Measurements from ENCODE around the gene ASIC2. TPM values are rescaled to one million over a fixed set of nuclear protein-coding genes. Genes with fewer than 3 reads are reported as not detected.
"Not testable (repeated sequence)": the region's sequence is repeated elsewhere in the genome, so short reads cannot be mapped to it uniquely, and the experiment has no call there.

ASIC2 gene
- total RNA-seq, 1 donor, result not detected

DNA sequence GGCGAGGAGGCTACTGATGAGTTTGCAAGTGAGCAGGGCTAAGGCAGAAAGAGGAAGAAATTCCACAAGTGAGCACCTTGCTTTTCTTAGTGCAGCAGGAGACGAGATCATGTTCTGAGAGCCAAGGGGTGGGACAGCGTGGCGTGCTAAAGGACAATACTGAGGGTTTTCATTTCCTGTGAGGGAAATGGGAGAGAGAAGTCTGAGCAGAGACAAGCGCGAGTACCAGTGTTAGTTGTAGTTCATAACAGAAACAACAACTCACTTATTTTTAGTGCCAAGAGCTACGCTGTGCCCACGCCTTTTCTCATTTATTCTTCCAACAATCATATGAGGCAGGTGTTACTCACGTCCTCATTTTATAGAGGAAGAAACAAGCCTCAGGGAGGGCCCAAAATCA, 299.1 kb downstream of the ASIC2 start:
- TF ChIP-seq, protein P1, sequence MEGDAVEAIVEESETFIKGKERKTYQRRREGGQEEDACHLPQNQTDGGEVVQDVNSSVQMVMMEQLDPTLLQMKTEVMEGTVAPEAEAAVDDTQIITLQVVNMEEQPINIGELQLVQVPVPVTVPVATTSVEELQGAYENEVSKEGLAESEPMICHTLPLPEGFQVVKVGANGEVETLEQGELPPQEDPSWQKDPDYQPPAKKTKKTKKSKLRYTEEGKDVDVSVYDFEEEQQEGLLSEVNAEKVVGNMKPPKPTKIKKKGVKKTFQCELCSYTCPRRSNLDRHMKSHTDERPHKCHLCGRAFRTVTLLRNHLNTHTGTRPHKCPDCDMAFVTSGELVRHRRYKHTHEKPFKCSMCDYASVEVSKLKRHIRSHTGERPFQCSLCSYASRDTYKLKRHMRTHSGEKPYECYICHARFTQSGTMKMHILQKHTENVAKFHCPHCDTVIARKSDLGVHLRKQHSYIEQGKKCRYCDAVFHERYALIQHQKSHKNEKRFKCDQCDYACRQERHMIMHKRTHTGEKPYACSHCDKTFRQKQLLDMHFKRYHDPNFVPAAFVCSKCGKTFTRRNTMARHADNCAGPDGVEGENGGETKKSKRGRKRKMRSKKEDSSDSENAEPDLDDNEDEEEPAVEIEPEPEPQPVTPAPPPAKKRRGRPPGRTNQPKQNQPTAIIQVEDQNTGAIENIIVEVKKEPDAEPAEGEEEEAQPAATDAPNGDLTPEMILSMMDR (IDR thresholded peaks at IDR 0.05; ENCODE audit: extremely low read depth, low read depth, low read length), result no peak
- no peaks in the 10 kb centered on the region for H4K20me1 ChIP-seq (ENCODE audit: insufficient read depth, low read length)
- no peak overlapping the region for H2AFZ ChIP-seq (ENCODE audit: low read length)
- H3K79me2 ChIP-seq (ENCODE audit: insufficient read depth, low read length), result no peaks in the 10 kb centered on the region
- H3K36me3 ChIP-seq (ENCODE audit: insufficient read depth, low read length), result no peaks in the 10 kb centered on the region
- no peak for DNase-seq (ENCODE audit: insufficient read length, low spot score, missing footprints)
- H3K4me3 ChIP-seq (ENCODE audit: insufficient read depth, low read length), result no peak overlapping the region
- H3K4me2 ChIP-seq (ENCODE audit: insufficient read depth, low read length), result no peak overlapping the region
- no peak overlapping the region for H3K27ac ChIP-seq (ENCODE audit: low read depth, low read length)
- peaks cover 6% of the 10 kb centered on the region for H3K4me1 ChIP-seq (ENCODE audit: insufficient read depth, low read length)
- no peaks in the 10 kb centered on the region for H3K9me3 ChIP-seq (ENCODE audit: low read depth, low read length)
- peaks cover 10% of the 10 kb centered on the region for H3K27me3 ChIP-seq (ENCODE audit: insufficient read depth, low read length)

- DNase-seq (ENCODE audit: insufficient read length, low spot score, missing footprints), result no peak
- Histone ChIP-seq H4K20me1 (ENCODE audit: insufficient read depth, low read length) (no peaks in the 10 kb centered on the region), H3K9me3 (ENCODE audit: low read depth, low read length) (no peaks in the 10 kb centered on the region), H2AFZ (ENCODE audit: low read length) (no peak overlapping the region), H3K4me3 (ENCODE audit: insufficient read depth, low read length) (no peak overlapping the region), H3K4me2 (ENCODE audit: insufficient read depth, low read length) (no peak overlapping the region), H3K36me3 (ENCODE audit: insufficient read depth, low read length) (no peaks in the 10 kb centered on the region), H3K27ac (ENCODE audit: low read depth, low read length) (no peak overlapping the region), H3K79me2 (ENCODE audit: insufficient read depth, low read length) (no peaks in the 10 kb centered on the region), H3K27me3 (ENCODE audit: insufficient read depth, low read length) (peaks cover 6% of the 10 kb centered on the region), H3K4me1 (ENCODE audit: insufficient read depth, low read length) (no peaks in the 10 kb centered on the region)
- TF ChIP-seq, protein P1 (IDR thresholded peaks at IDR 0.05; ENCODE audit: extremely low read depth, low read depth, low read length), result no peak
Observed at GRCh38 chr17:32992321-32993033, 300.6 kb downstream of the ASIC2 start.

DNA sequence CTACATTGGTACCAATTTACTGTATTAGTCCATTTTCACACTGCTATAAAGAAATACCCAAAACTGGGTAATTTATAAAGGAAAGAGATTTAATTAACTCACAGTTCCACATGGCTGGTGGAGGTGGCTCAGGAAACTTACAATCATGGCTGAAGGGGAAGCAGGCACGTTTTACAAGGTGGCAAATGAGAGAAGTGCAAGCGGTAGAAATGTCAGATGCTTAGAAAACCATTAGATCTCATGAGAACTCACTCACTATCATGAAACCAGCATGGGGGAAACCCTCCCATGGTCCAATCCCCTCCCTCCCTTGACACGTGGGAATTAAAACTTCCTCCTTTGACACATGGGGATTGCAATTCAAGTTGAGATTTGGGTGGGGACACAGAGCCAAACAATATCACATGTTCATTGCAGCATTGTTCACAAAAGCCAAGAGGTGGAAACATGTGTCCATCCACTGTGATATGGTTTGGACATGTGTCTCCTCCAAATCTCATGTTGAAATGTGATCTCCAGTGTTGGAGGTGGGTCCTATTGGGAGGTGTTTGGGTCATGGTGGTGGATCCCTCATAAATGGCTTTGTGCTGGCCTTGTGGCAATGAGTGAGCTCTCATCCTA, 304.5 kb downstream of the ASIC2 start:
- Histone ChIP-seq H3K36me3 (ENCODE audit: insufficient read depth, low read length) (no peaks in the 10 kb centered on the region), H3K4me3 (ENCODE audit: insufficient read depth, low read length) (no peak overlapping the region), H2AFZ (ENCODE audit: low read length) (no peak overlapping the region), H4K20me1 (ENCODE audit: insufficient read depth, low read length) (no peaks in the 10 kb centered on the region), H3K4me1 (ENCODE audit: insufficient read depth, low read length) (no peaks in the 10 kb centered on the region), H3K27ac (ENCODE audit: low read depth, low read length) (no peak overlapping the region), H3K9me3 (ENCODE audit: low read depth, low read length) (no peaks in the 10 kb centered on the region), H3K79me2 (ENCODE audit: insufficient read depth, low read length) (no peaks in the 10 kb centered on the region), H3K27me3 (ENCODE audit: insufficient read depth, low read length) (peaks cover 6% of the 10 kb centered on the region), H3K4me2 (ENCODE audit: insufficient read depth, low read length) (no peak overlapping the region)
- no peak for DNase-seq (ENCODE audit: insufficient read length, low spot score, missing footprints)
- TF ChIP-seq, protein P1 (IDR thresholded peaks at IDR 0.05; ENCODE audit: extremely low read depth, low read depth, low read length), result no peak

DNA sequence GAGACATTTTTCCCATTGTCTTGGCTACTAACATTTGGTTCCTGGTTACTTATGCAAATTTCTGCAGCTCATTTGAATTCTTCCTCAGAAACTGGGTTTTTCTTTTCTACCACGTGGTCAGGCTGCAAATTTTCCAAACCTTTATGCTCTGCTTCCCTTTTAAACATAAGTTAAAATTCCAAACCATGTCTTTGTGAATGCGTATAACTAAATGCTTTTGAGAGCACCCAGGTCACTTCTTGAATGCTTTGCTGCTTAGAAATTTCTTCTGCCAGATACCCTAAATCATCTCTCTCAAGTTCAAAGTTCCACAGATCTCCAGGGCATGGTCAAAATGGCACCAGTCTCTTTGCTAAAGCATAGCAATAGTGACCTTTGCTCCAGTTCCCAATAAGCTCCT, 305.2 kb downstream of the ASIC2 start:
- not testable (repeated sequence) for H3K79me2 ChIP-seq (ENCODE audit: insufficient read depth, low read length); H3K9me3 ChIP-seq (ENCODE audit: low read depth, low read length); H4K20me1 ChIP-seq (ENCODE audit: insufficient read depth, low read length)

DNA sequence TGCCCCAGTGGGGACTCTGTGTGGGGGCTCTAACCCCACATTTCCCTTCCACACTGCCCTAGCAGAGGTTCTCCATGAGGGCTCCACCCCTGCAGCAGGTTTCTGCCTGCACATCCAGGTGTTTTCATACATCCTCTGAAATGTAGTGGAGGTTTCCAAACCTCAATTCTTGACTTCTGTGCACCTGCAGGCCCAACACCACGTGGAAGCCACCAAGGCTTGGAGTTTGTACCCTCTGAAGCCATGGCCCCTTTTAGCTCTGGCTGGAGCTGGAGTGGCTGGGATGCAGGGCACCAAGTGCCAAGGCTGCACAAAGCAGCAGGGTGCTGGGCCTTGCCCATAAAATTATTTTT, 305.7 kb downstream of the ASIC2 start:
- not testable (repeated sequence) for H3K27me3 ChIP-seq (ENCODE audit: insufficient read depth, low read length); H3K36me3 ChIP-seq (ENCODE audit: insufficient read depth, low read length); H3K4me3 ChIP-seq (ENCODE audit: insufficient read depth, low read length); H3K79me2 ChIP-seq (ENCODE audit: insufficient read depth, low read length); H2AFZ ChIP-seq (ENCODE audit: low read length); H3K4me1 ChIP-seq (ENCODE audit: insufficient read depth, low read length); H3K4me2 ChIP-seq (ENCODE audit: insufficient read depth, low read length); DNase-seq (ENCODE audit: insufficient read length, low spot score, missing footprints); H3K27ac ChIP-seq (ENCODE audit: low read depth, low read length); H3K9me3 ChIP-seq (ENCODE audit: low read depth, low read length); H4K20me1 ChIP-seq (ENCODE audit: insufficient read depth, low read length)

More for the DNA sequence above, 305.2 kb downstream of the ASIC2 start:
- not testable (repeated sequence) for H3K36me3 ChIP-seq (ENCODE audit: insufficient read depth, low read length); DNase-seq (ENCODE audit: insufficient read length, low spot score, missing footprints); H3K27me3 ChIP-seq (ENCODE audit: insufficient read depth, low read length); H3K4me3 ChIP-seq (ENCODE audit: insufficient read depth, low read length); H3K4me2 ChIP-seq (ENCODE audit: insufficient read depth, low read length); H3K27ac ChIP-seq (ENCODE audit: low read depth, low read length); H2AFZ ChIP-seq (ENCODE audit: low read length); H3K4me1 ChIP-seq (ENCODE audit: insufficient read depth, low read length)

All from osteoblast (primary cell).